Karpas-422 (cell line): ENCODE data around the gene IQGAP2. TPM values are rescaled to one million over a fixed set of nuclear protein-coding genes. Genes with fewer than 3 reads are reported as not detected.

Experiments used
- DNase-seq: peaks from one replicate; pipeline ENCODE4 v3.0.0-alpha.2; 2015
- H2AFZ ChIP-seq: fragments of 200-600 bp; sonication (generic); 2 replicates; pipeline ENCODE4 v1.6.1; 2014; ENCODE audit warnings: antibody characterized with exemption, low read length, mixed read lengths
- H3K27ac ChIP-seq: fragments of 200-600 bp; sonication (generic); 2 replicates; pipeline ENCODE4 v1.5.1; 2014; ENCODE audit warnings: mild to moderate bottlenecking, low read length, moderate library complexity
- H3K27me3 ChIP-seq: fragments of 200-600 bp; sonication (generic); 2 replicates; pipeline ENCODE4 v1.6.1; 2014; ENCODE audit warnings: low read length, mixed read lengths
- H3K36me3 ChIP-seq: fragments of 200-600 bp; sonication (generic); 2 replicates; pipeline ENCODE4 v1.6.1; 2014; ENCODE audit warnings: low read length, mixed read lengths; ENCODE audit not compliant: insufficient read depth
- H3K4me1 ChIP-seq: fragments of 200-600 bp; sonication (generic); 2 replicates; pipeline ENCODE4 v1.6.1; 2014; ENCODE audit warnings: mild to moderate bottlenecking, low read length, mixed read lengths
- H3K4me2 ChIP-seq: fragments of 200-600 bp; sonication (generic); 2 replicates; pipeline ENCODE4 v1.6.1; 2014; ENCODE audit warnings: low read length, low read depth, mild to moderate bottlenecking; ENCODE audit not compliant: poor library complexity, severe bottlenecking
- H3K4me3 ChIP-seq: fragments of 200-600 bp; sonication (generic); 2 replicates; pipeline ENCODE4 v1.5.1; 2014; ENCODE audit warnings: mild to moderate bottlenecking, antibody characterized with exemption, low read length, mixed read lengths
- H3K79me2 ChIP-seq: fragments of 200-600 bp; sonication (generic); 2 replicates; pipeline ENCODE4 v1.6.1; 2014; ENCODE audit warnings: mild to moderate bottlenecking, low read length, mixed read lengths
- H3K9ac ChIP-seq: fragments of 200-600 bp; sonication (generic); 2 replicates; pipeline ENCODE4 v1.6.0; 2014; ENCODE audit warnings: low read length
- H3K9me2 ChIP-seq: fragments of 200-600 bp; sonication (generic), shearing (Covaris generic); replicated peaks from 2 replicates; pipeline ENCODE4 v1.6.0; 2014; ENCODE audit warnings: mild to moderate bottlenecking, low read length, moderate library complexity; ENCODE audit not compliant: insufficient read depth
- H3K9me3 ChIP-seq: fragments of 300-700, 200-600 bp; sonication (generic); 2 replicates; pipeline ENCODE4 v1.6.1; 2014; ENCODE audit warnings: low read length, mixed read lengths
- H4K20me1 ChIP-seq: fragments of 200-600 bp; sonication (generic); 2 replicates; pipeline ENCODE4 v1.6.1; 2014; ENCODE audit warnings: mild to moderate bottlenecking, antibody characterized with exemption, low read length, low read depth; ENCODE audit not compliant: insufficient read depth
- total RNA-seq: library from RNA; depleted of rRNA; stranded (reverse); fragments of >200 nt; shearing (Covaris generic); gene quantifications from 2 replicates; pipeline ENCODE4 v1.2.3, GENCODE V29; 2014; ENCODE audit warnings: low replicate concordance

The IQGAP2 gene
- total RNA-seq, 1 experiment from 2014 or later, result not detected

DNA sequence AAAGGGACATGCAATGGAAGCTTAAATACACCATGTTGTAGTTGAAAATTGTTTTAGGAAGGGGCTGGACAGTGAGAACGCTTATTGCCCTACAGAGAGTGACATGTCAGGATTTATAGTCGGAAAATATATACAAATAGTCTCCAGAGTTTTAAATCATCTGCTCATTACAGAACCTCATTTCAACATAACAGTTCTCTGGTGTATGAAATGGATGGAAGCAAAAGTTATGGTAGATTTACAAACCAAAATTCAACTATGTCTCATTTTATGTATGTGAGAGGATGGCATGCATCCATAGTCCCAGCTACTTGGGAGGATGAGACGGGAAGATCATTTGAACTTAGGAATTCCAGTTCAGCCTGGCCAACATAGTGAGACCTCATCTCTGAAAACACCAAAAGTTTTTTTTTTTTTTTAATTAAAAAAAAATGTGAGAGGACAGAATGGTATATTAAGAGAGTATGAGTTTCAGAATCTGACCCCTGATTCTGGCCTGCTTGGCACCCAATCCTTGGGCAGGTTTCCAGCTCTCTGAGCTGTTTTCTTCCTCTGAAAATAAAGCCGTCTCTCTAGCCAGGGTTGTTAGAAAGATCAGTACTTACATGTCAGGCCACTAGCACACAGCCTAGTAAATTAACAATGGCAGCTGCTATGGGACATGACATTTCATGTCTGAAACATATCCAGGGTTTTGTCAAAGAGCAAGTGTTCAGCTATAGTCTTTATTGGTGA lies 40.1 kb downstream of the IQGAP2 start:
- Histone ChIP-seq H3K27me3 (no peaks in the 10 kb centered on the region), H3K9me2 (no peaks in the 10 kb centered on the region), H4K20me1 (no peaks in the 10 kb centered on the region), H3K9ac (no peak overlapping the region), H3K9me3 (no peaks in the 10 kb centered on the region), H3K36me3 (no peaks in the 10 kb centered on the region), H3K4me3 (no peak overlapping the region), H3K79me2 (no peaks in the 10 kb centered on the region), H3K4me2 (no peak overlapping the region), H3K4me1 (no peaks in the 10 kb centered on the region), H2AFZ (no peak overlapping the region), H3K27ac (no peak overlapping the region)
- DNase-seq, result no peak

GRCh38 chr5:76445063-76445462 lies 42.0 kb downstream of the IQGAP2 start:
- Histone ChIP-seq H3K27me3 (no peaks in the 10 kb centered on the region), H3K27ac (no peak overlapping the region), H3K36me3 (no peaks in the 10 kb centered on the region), H3K4me1 (no peaks in the 10 kb centered on the region), H3K9ac (no peak overlapping the region), H3K4me2 (no peak overlapping the region), H3K79me2 (no peaks in the 10 kb centered on the region), H3K4me3 (no peak overlapping the region), H3K9me3 (no peaks in the 10 kb centered on the region), H3K9me2 (no peaks in the 10 kb centered on the region), H4K20me1 (no peaks in the 10 kb centered on the region), H2AFZ (no peak overlapping the region)
- DNase-seq, result no peak

DNA sequence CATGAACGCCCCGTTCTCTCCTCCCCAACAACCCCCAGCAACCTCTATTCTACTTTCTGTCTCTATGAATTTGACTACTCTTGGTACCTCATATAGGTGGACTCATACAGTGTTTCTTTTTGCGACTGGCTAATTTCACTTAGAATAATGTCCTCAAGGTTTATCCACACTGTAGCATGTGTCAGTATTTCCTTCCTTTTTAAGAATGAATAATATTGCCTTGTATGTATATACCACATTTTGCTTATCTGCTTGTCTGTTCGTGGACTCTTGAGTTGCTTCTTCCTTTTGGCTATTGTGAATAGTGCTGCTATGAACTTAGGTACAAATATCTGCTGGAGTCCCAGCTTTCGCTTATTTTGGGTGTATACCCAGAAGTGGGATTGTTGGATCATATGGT lies 42.7 kb downstream of the IQGAP2 start:
- Histone ChIP-seq H3K27ac (no peak overlapping the region), H3K79me2 (no peaks in the 10 kb centered on the region), H3K9me3 (no peaks in the 10 kb centered on the region), H3K27me3 (no peaks in the 10 kb centered on the region), H2AFZ (no peak overlapping the region), H4K20me1 (no peaks in the 10 kb centered on the region), H3K9ac (no peak overlapping the region), H3K4me1 (no peaks in the 10 kb centered on the region), H3K9me2 (no peaks in the 10 kb centered on the region), H3K36me3 (no peaks in the 10 kb centered on the region), H3K4me2 (no peak overlapping the region), H3K4me3 (no peak overlapping the region)
- no peak for DNase-seq

GRCh38 chr5:76446776-76447175 lies 43.7 kb downstream of the IQGAP2 start:
- Histone ChIP-seq H4K20me1 (no peaks in the 10 kb centered on the region), H3K4me3 (no peak overlapping the region), H3K9me2 (no peaks in the 10 kb centered on the region), H3K27ac (no peak overlapping the region), H3K36me3 (no peaks in the 10 kb centered on the region), H3K27me3 (no peaks in the 10 kb centered on the region), H3K9ac (no peak overlapping the region), H3K4me1 (no peaks in the 10 kb centered on the region), H3K79me2 (no peaks in the 10 kb centered on the region), H2AFZ (no peak overlapping the region), H3K9me3 (no peaks in the 10 kb centered on the region), H3K4me2 (no peak overlapping the region)
- DNase-seq, result no peak

- Histone ChIP-seq H3K79me2 (no peaks in the 10 kb centered on the region), H3K4me2 (no peak overlapping the region), H3K4me3 (no peak overlapping the region), H2AFZ (no peak overlapping the region), H3K27ac (no peak overlapping the region), H3K27me3 (no peaks in the 10 kb centered on the region), H3K9ac (no peak overlapping the region), H4K20me1 (no peaks in the 10 kb centered on the region), H3K36me3 (no peaks in the 10 kb centered on the region), H3K9me3 (no peaks in the 10 kb centered on the region), H3K9me2 (no peaks in the 10 kb centered on the region), H3K4me1 (no peaks in the 10 kb centered on the region)
- no peak for DNase-seq
These were observed 46.5 kb downstream of the IQGAP2 start for GRCh38 chr5:76449606-76450005.

GRCh38 chr5:76450054-76450453 lies 47.0 kb downstream of the IQGAP2 start:
- Histone ChIP-seq H3K36me3 (no peaks in the 10 kb centered on the region), H3K9ac (no peak overlapping the region), H3K27ac (no peak overlapping the region), H2AFZ (no peak overlapping the region), H3K9me3 (no peaks in the 10 kb centered on the region), H3K4me1 (no peaks in the 10 kb centered on the region), H3K27me3 (no peaks in the 10 kb centered on the region), H4K20me1 (no peaks in the 10 kb centered on the region), H3K79me2 (no peaks in the 10 kb centered on the region), H3K4me2 (no peak overlapping the region), H3K9me2 (no peaks in the 10 kb centered on the region), H3K4me3 (no peak overlapping the region)
- no peak for DNase-seq

DNA sequence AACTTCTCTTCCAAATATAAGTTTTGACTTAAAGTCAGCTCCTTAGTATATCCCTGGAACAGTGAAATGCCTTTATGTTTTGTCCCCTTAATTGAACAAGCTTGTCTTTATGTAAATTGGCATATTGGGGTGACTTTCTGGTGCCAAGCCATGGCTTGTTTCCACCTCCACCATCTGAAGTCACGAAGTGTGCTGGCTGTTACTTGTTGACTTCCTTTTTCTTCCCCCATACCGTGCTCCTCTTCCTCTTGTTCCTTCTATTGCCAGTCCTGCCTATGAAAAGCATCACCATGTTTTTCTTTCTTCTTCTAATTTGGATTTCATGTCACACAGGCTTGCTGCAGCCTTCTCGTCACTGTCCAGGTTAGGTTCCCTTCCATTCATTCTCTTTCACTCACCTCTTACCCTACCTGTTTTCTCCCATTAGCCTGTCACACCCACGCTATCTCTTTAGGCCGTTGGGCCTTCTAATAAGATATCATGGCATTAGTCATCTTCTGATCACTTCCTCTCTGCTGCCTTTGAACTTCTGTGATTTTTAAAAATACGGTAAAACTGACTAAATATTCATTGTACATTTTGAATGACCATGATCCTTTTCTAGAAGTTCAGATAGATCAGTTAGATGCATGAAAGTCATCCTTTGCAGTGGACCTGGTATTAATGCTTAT lies 48.1 kb downstream of the IQGAP2 start:
- Histone ChIP-seq H3K27me3 (no peaks in the 10 kb centered on the region), H2AFZ (no peak overlapping the region), H3K4me3 (no peak overlapping the region), H3K36me3 (no peaks in the 10 kb centered on the region), H3K9ac (no peak overlapping the region), H3K79me2 (no peaks in the 10 kb centered on the region), H3K9me3 (no peaks in the 10 kb centered on the region), H3K27ac (no peak overlapping the region), H3K9me2 (no peaks in the 10 kb centered on the region), H3K4me2 (no peak overlapping the region), H4K20me1 (no peaks in the 10 kb centered on the region), H3K4me1 (no peaks in the 10 kb centered on the region)
- no peak for DNase-seq

DNA sequence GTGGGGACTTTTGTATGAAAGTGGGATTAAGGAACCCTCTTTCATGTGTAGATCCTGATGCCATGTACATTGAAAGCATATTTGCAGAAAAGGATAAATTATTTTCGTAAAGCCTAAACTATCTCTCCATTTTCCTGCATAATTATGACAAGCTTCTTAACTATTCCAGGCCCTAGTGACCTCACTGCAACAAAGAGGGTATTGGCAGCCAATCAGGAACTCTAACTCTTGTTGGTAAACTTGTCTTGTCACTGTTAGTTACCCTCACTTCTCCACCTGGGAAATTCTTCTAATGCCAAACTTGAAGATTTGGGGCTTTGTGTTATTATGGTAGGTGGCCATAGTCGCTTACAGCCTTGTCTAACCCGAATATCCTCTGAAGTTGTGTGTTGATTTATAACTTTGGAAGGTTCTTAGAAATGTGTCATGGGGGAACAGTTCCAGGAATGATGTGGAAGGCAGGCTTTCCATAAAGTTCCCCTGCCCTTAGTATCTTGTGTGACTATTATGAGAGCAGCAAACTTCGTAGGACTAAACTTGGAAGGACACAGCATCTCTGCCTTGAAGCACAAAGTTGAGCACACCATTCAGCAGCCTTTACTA lies 52.5 kb downstream of the IQGAP2 start:
- no peak overlapping the region for H3K27ac ChIP-seq
- DNase-seq, result no peak
- no peaks in the 10 kb centered on the region for H3K36me3 ChIP-seq
- H3K9me3 ChIP-seq, result no peaks in the 10 kb centered on the region
- no peaks in the 10 kb centered on the region for H3K4me1 ChIP-seq
- no peak overlapping the region for H2AFZ ChIP-seq
- no peak overlapping the region for H3K9ac ChIP-seq
- H3K4me3 ChIP-seq, result no peak overlapping the region
- H4K20me1 ChIP-seq, result no peaks in the 10 kb centered on the region
- H3K27me3 ChIP-seq, result no peaks in the 10 kb centered on the region
- H3K4me2 ChIP-seq, result no peak overlapping the region
- H3K79me2 ChIP-seq, result no peaks in the 10 kb centered on the region
- no peaks in the 10 kb centered on the region for H3K9me2 ChIP-seq
